ENCODE data around the gene MAST4. TPM values are rescaled to one million over a fixed set of nuclear protein-coding genes. Genes with fewer than 3 reads are reported as not detected.
"Not testable (repeated sequence)": the region's sequence is repeated elsewhere in the genome, so short reads cannot be mapped to it uniquely, and the experiment has no call there.

MAST4 gene
- total and polyA plus RNA-seq, 2 experiments from 2014 or later: 4.2 to 6.0 TPM

DNA sequence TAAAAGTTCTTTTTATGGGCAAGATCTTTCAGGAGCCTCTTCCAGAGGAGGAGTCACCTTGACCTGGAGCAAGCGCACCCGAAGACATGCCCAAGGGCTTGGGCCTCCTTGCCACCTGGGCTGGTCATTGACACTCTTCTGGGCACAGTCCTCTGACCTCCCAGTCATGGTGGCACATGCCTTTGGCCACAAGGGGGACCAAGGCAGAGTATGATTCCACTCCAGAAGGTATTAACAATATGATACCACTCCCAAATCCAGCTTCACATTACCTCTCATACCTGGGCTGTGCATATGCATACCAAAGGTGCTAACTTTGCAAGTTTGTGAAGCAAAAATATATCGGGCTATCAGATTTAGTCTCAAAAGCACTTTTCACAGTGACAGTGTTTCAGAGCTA lies 84.6 kb downstream of the MAST4 start:
- in situ Hi-C loops (cut with MboI): no loop called here
- Histone ChIP-seq H3K9me2 (ENCODE audit: insufficient read depth) (no peaks in the 10 kb centered on the region), H3K4me2 (ENCODE audit: unreplicated experiment) (no peak overlapping the region), H4K20me1 (ENCODE audit: insufficient read depth) (no peaks in the 10 kb centered on the region), H3K79me2 (ENCODE audit: insufficient read depth) (no peaks in the 10 kb centered on the region), H3F3A (ENCODE audit: insufficient read depth) (no peaks in the 10 kb centered on the region), H3K36me3 (ENCODE audit: low read depth) (no peaks in the 10 kb centered on the region), H3K27me3 (replicated peaks; ENCODE audit: insufficient read depth) (no peaks in the 10 kb centered on the region), H3K4me3 (no peak overlapping the region), H3K4me1 (ENCODE audit: insufficient read depth) (no peaks in the 10 kb centered on the region), H3K9me3 (ENCODE audit: low read depth) (no peaks in the 10 kb centered on the region), H2AFZ (no peak overlapping the region), H3K9ac (no peak overlapping the region), H3K27ac (no peak overlapping the region)
- no peak for DNase-seq
- no peak for TF ChIP-seq EZH2 (IDR thresholded peaks at IDR 0.05; ENCODE audit: insufficient read depth, poor library complexity, severe bottlenecking)
- no peak for TF ChIP-seq EZH2phosphoT487 (IDR thresholded peaks at IDR 0.05; ENCODE audit: insufficient read depth, low read depth)
- WGBS, 2 experiments (ENCODE audit: low coverage in 1 of 2, low lambda C conversion rate in 2 of 2, missing lambda C conversion rate in 2 of 2): 95 to 99% methylated on average over 3 of the region's 3 CpGs

DNA sequence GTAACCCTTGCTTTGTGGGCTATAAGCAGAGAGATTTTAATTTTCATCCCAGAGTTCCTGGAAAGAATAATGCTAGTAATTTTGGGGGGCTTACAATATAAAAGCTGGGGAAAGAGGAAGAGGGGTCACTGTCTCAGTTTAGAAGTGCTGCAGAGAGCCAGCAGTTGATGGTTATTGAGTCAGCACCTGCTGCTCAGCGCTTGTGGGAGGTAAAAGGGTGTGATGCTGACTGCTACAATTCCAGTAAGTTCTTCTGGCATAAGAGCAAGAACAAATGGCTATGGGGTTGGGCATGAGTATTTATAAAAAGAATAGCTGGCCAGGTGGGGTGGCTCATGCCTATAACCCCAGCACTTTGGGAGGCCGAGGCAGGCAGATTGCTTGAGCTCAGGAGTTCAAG lies 88.5 kb downstream of the MAST4 start:
- Histone ChIP-seq H3F3A (ENCODE audit: insufficient read depth) (no peaks in the 10 kb centered on the region), H3K9me3 (ENCODE audit: low read depth) (no peaks in the 10 kb centered on the region), H2AFZ (no peak overlapping the region), H3K79me2 (ENCODE audit: insufficient read depth) (no peaks in the 10 kb centered on the region), H3K4me1 (ENCODE audit: insufficient read depth) (no peaks in the 10 kb centered on the region), H3K36me3 (ENCODE audit: low read depth) (no peaks in the 10 kb centered on the region), H3K27ac (no peak overlapping the region), H3K9me2 (ENCODE audit: insufficient read depth) (no peaks in the 10 kb centered on the region), H3K9ac (no peak overlapping the region), H3K4me3 (no peak overlapping the region), H4K20me1 (ENCODE audit: insufficient read depth) (no peaks in the 10 kb centered on the region), H3K27me3 (replicated peaks; ENCODE audit: insufficient read depth) (no peaks in the 10 kb centered on the region), H3K4me2 (ENCODE audit: unreplicated experiment) (no peak overlapping the region)
- no peak for TF ChIP-seq EZH2 (IDR thresholded peaks at IDR 0.05; ENCODE audit: insufficient read depth, poor library complexity, severe bottlenecking)
- TF ChIP-seq EZH2phosphoT487 (IDR thresholded peaks at IDR 0.05; ENCODE audit: insufficient read depth, low read depth): no peak
- in situ Hi-C loops (cut with MboI): no loop called here
- 82% methylated on average over 2 of the region's 2 CpGs for WGBS, 2 experiments (ENCODE audit: low coverage in 1 of 2, low lambda C conversion rate in 2 of 2, missing lambda C conversion rate in 2 of 2)
- no peak for DNase-seq

DNA sequence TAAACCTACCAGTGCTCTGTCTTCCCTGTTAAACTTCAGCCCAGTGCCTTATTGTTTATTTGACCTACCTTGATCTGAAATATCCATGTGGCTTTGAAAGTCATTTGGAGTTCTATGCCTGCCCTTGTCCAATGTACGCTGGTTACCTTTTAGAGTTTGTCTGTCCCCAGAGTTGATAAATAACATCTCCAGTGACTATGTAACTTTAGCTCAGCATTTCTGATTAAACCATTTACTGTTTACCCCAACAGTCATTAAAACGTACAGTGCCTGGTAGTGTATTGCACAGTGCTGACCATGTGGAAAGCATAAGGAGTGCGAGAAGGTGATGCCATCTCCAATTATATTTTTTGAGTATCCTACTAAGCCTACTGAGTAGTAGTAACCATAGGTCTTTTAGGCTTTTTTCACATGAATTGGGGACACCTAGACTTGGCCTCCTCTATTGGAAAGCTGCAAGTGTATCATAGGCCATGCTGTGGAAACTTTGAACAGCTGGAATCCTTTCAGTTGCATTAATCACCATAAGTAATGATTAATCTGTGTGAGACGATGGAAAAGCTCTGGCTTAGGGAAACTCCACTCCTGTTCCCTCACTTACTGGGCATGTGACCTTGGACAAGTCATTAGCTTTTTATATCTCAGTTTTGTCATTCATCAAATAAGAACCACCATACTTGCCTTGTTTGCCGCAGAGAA lies 93.5 kb downstream of the MAST4 start:
- Histone ChIP-seq H3K9me3 (ENCODE audit: low read depth) (no peaks in the 10 kb centered on the region), H3K79me2 (ENCODE audit: insufficient read depth) (no peaks in the 10 kb centered on the region), H2AFZ (no peak overlapping the region), H3K4me1 (ENCODE audit: insufficient read depth) (no peaks in the 10 kb centered on the region), H3K27me3 (replicated peaks; ENCODE audit: insufficient read depth) (no peaks in the 10 kb centered on the region), H4K20me1 (ENCODE audit: insufficient read depth) (no peaks in the 10 kb centered on the region), H3F3A (ENCODE audit: insufficient read depth) (no peaks in the 10 kb centered on the region), H3K27ac (no peak overlapping the region), H3K4me2 (ENCODE audit: unreplicated experiment) (no peak overlapping the region), H3K36me3 (ENCODE audit: low read depth) (no peaks in the 10 kb centered on the region), H3K9ac (no peak overlapping the region), H3K4me3 (no peak overlapping the region), H3K9me2 (ENCODE audit: insufficient read depth) (no peaks in the 10 kb centered on the region)
- TF ChIP-seq EZH2 (IDR thresholded peaks at IDR 0.05; ENCODE audit: insufficient read depth, poor library complexity, severe bottlenecking): no peak
- TF ChIP-seq EZH2phosphoT487 (IDR thresholded peaks at IDR 0.05; ENCODE audit: insufficient read depth, low read depth): no peak
- peak; percentile 11 for DNase-seq
- WGBS, 2 experiments (ENCODE audit: low coverage in 1 of 2, low lambda C conversion rate in 2 of 2, missing lambda C conversion rate in 2 of 2): 70 to 71% methylated on average over 5 of the region's 5 CpGs
- in situ Hi-C loops (cut with MboI): no loop called here

DNA sequence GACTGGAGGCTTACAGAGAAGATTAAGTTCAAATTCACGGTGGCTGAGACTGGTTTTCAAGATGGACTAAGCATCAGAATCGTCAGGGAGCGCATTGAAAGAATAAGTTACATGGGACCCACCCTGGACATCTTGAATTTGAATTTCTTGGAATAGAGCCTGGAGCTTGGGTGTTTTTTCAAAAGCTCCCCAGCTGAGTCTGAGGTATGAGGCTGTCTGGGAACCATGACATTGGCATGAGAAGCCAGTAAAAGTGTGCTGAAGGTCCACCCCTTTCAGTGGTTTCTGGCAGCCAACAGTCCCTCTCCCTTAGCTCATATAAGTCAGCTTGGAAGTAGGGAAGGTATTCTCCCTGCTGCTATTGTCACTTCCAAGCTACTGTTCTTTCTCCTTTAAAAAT lies 97.8 kb downstream of the MAST4 start:
- TF ChIP-seq EZH2phosphoT487 (IDR thresholded peaks at IDR 0.05; ENCODE audit: insufficient read depth, low read depth) (no peak), EZH2 (IDR thresholded peaks at IDR 0.05; ENCODE audit: insufficient read depth, poor library complexity, severe bottlenecking) (no peak)

DNA sequence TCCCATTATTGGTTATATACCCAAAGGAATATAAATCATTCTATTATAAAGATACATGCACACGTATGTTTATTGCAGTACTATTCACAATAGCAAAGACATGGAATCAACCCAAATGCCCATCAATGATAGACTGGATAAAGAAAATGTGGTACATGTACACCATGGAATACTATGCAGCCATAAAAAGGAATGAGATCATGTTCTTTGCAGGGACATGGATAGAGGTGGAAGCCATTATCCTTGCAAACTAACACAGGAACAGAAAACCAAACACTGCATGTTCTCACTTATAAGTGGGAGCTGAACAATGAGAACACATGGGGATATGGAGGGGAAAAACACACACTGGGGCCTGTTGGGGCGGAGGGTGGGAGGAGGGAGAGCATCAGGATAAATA lies 99.6 kb downstream of the MAST4 start:
- H3K9me2 ChIP-seq (ENCODE audit: insufficient read depth); H4K20me1 ChIP-seq (ENCODE audit: insufficient read depth); H3K9ac ChIP-seq; H3K27ac ChIP-seq; H3F3A ChIP-seq (ENCODE audit: insufficient read depth); H3K36me3 ChIP-seq (ENCODE audit: low read depth); in situ Hi-C loops (cut with MboI); H3K9me3 ChIP-seq (ENCODE audit: low read depth); H3K4me2 ChIP-seq (ENCODE audit: unreplicated experiment); H3K4me1 ChIP-seq (ENCODE audit: insufficient read depth); H3K4me3 ChIP-seq; DNase-seq; H2AFZ ChIP-seq; H3K79me2 ChIP-seq (ENCODE audit: insufficient read depth); H3K27me3 ChIP-seq (replicated peaks; ENCODE audit: insufficient read depth): not testable (repeated sequence)
- WGBS, 2 experiments (ENCODE audit: low coverage in 1 of 2, low lambda C conversion rate in 2 of 2, missing lambda C conversion rate in 2 of 2): 63 to 69% methylated on average over 2 of the region's 2 CpGs

More for the DNA sequence above, 97.8 kb downstream of the MAST4 start:
- 58% methylated on average over 3 of the region's 3 CpGs for WGBS, 2 experiments (ENCODE audit: low coverage in 1 of 2, low lambda C conversion rate in 2 of 2, missing lambda C conversion rate in 2 of 2)
- no peaks in the 10 kb centered on the region for H3K4me1 ChIP-seq (ENCODE audit: insufficient read depth)
- H3K27ac ChIP-seq: no peak overlapping the region
- H2AFZ ChIP-seq: no peak overlapping the region
- H3K9me3 ChIP-seq (ENCODE audit: low read depth): no peaks in the 10 kb centered on the region
- no peak overlapping the region for H3K4me3 ChIP-seq
- no peaks in the 10 kb centered on the region for H3K79me2 ChIP-seq (ENCODE audit: insufficient read depth)
- H3F3A ChIP-seq (ENCODE audit: insufficient read depth): no peaks in the 10 kb centered on the region
- in situ Hi-C loops (cut with MboI): no loop called here
- H3K27me3 ChIP-seq (replicated peaks; ENCODE audit: insufficient read depth): no peaks in the 10 kb centered on the region
- no peak overlapping the region for H3K4me2 ChIP-seq (ENCODE audit: unreplicated experiment)
- DNase-seq: peak; percentile 8
- no peak overlapping the region for H3K9ac ChIP-seq
- H3K36me3 ChIP-seq (ENCODE audit: low read depth): no peaks in the 10 kb centered on the region
- H4K20me1 ChIP-seq (ENCODE audit: insufficient read depth): no peaks in the 10 kb centered on the region
- no peaks in the 10 kb centered on the region for H3K9me2 ChIP-seq (ENCODE audit: insufficient read depth)
